Osteocyte (in vitro differentiated cells): ENCODE measurements around the gene MID2. TPM values are rescaled to one million over a fixed set of nuclear protein-coding genes. Genes with fewer than 3 reads are reported as not detected.

Experiments used
- DNase-seq: peaks from one replicate; pipeline ENCODE4 v3.0.0; 2021; ENCODE audit warnings: mixed read lengths; ENCODE audit not compliant: unreplicated experiment; ENCODE audit errors: extremely low spot score
- H3K27ac Mint-ChIP-seq: one replicate; pipeline ENCODE4 v1.8.0; 2021; ENCODE audit warnings: mild to moderate bottlenecking, mixed read lengths; ENCODE audit not compliant: unreplicated experiment
- H3K27me3 Mint-ChIP-seq: one replicate; pipeline ENCODE4 v1.8.0; 2021; ENCODE audit warnings: mixed read lengths; ENCODE audit not compliant: unreplicated experiment
- H3K36me3 Mint-ChIP-seq: one replicate; pipeline ENCODE4 v1.8.0; 2021; ENCODE audit warnings: mixed read lengths; ENCODE audit not compliant: unreplicated experiment
- H3K4me1 Mint-ChIP-seq: one replicate; pipeline ENCODE4 v1.8.0; 2021; ENCODE audit warnings: mixed read lengths; ENCODE audit not compliant: unreplicated experiment
- H3K4me3 Mint-ChIP-seq: one replicate; pipeline ENCODE4 v1.8.0; 2021; ENCODE audit warnings: mild to moderate bottlenecking, moderate library complexity, mixed read lengths; ENCODE audit not compliant: unreplicated experiment
- H3K9me3 Mint-ChIP-seq: one replicate; pipeline ENCODE4 v1.8.0; 2021; ENCODE audit warnings: mixed read lengths; ENCODE audit not compliant: unreplicated experiment
- CTCF ChIP-seq: fragments of 200-600 bp; sonication (generic); IDR thresholded peaks from 2 replicates; pipeline ENCODE4 v1.5.0; 2021; ENCODE audit warnings: antibody characterized with exemption, mild to moderate bottlenecking, moderate library complexity
- total RNA-seq: library from RNA; stranded (reverse); gene quantifications from 2 replicates; pipeline ENCODE4 v1.2.1, GENCODE V29; 2021

The MID2 gene
- total RNA-seq, 1 donor from 2014 or later: 13.0 TPM

DNA sequence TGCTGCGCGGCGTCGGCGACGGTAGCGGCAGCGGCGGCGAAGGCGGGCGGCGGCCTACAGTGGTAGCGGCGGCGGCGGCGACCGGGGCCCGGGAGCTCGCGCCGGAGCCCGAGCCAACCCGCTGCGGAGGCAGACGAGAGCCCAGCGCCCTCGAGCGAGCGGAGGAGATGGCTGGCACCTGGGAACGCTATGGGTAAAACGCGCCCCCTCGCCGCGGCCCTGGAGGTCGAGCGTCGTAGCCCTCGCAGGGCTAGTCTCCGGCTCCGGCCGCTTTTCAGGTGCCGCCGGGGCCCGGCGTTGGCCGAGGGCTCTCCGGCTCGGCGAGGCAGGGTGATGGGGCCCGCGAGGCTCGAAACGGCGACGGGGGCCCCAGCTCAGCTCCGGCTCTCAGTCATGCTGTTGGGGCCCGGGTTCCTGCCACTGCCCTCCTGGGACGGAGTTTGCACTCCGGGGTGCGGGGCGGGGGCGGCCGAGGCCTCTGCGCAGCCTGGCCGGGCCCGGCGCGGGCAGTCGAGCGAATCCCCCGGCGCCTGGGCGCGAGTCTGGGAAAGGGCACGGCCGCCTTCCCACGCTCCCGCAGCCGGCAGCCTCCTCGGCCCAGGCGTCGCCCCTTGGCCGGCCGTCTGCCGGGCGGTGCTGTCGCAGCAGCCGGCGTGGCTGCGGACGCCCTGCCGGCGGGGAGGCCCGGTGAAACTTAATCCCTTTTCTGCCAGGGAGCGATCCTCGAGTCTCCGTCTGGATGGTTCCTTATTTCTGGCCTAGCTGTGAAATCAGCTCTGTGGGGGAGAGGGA, 768 bp downstream of the MID2 start:
- Mint-ChIP-seq H3K27me3 (no peaks in the 10 kb centered on the region), H3K9me3 (no peaks in the 10 kb centered on the region), H3K36me3 (no peaks in the 10 kb centered on the region), H3K4me3 (peak overlapping the region; percentile 72), H3K27ac (peak overlapping the region; percentile 79), H3K4me1 (peaks cover 20% of the 10 kb centered on the region)
- peak; percentile 86 for DNase-seq
- TF ChIP-seq CTCF: no peak

GRCh38 chrX:107827030-107827831, 1.6 kb downstream of the MID2 start:
- TF ChIP-seq CTCF: no peak
- Mint-ChIP-seq H3K9me3 (no peaks in the 10 kb centered on the region), H3K27me3 (no peaks in the 10 kb centered on the region), H3K4me3 (peak overlapping the region; percentile 72), H3K4me1 (peaks cover 20% of the 10 kb centered on the region), H3K36me3 (no peaks in the 10 kb centered on the region), H3K27ac (peak overlapping the region; percentile 79)
- no peak for DNase-seq

DNA sequence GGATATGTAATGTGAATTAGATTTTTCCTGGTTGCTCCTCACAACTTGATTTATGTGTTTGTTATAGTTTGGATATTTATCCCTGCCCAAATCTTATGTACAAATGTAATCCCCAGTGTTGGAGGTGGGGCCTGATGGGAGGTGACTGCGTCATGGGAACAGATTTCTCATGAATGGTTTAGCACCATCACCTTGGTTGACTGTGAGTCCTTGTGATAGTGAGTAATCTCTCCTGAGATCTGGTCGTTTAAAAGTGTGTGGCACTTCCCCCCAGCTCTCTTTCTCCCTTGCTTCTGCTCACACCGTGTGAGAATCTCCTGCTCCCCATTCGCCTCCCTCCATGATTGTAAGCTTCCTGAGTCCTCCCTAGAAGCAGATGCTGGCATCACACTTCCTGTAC, 2.2 kb downstream of the MID2 start:
- DNase-seq: no peak
- no peak overlapping the region for H3K4me3 Mint-ChIP-seq
- no peaks in the 10 kb centered on the region for H3K9me3 Mint-ChIP-seq
- no peaks in the 10 kb centered on the region for H3K36me3 Mint-ChIP-seq
- no peaks in the 10 kb centered on the region for H3K27me3 Mint-ChIP-seq
- TF ChIP-seq CTCF: no peak
- H3K27ac Mint-ChIP-seq: no peak overlapping the region
- H3K4me1 Mint-ChIP-seq: peaks cover 20% of the 10 kb centered on the region

DNA sequence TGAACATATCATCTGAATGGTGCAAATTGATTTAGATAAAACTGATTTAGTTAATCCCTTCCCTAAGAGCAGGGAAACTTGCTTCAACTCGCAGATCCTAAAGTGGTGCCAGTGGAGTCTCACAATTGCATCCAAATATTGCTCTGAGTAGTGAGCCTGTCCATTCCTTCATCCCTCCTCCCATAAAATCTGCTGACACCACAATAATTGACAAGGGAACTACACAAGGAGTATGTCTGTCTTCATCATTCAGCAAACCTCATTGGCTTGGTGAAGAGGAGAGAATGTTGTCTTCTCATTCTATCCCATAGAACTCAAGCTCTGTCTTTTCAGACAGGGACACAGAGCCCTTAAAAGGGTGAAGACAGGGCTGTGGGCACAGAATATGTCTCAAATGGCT, 4.2 kb downstream of the MID2 start:
- Mint-ChIP-seq H3K4me1 (peaks cover 16% of the 10 kb centered on the region), H3K9me3 (no peaks in the 10 kb centered on the region), H3K27ac (no peak overlapping the region), H3K27me3 (no peaks in the 10 kb centered on the region), H3K36me3 (no peaks in the 10 kb centered on the region), H3K4me3 (no peak overlapping the region)
- no peak for DNase-seq
- no peak for TF ChIP-seq CTCF
